ENCODE measurements around the gene PRUNE1. TPM values are rescaled to one million over a fixed set of nuclear protein-coding genes. Genes with fewer than 3 reads are reported as not detected.

PRUNE1 gene
- total and polyA plus RNA-seq, 4 donors = 6.1 to 10.6 (median 9.4) TPM

- WGBS = 87% methylated on average over 2 of the region's 2 CpGs
- H3K9ac ChIP-seq (ENCODE audit: low read depth in 1 of 2, low read length in 2 of 2) = no peak overlapping the region
- TF ChIP-seq SP1 (IDR thresholded peaks at IDR 0.05) = no peak
- TF ChIP-seq JUND (IDR thresholded peaks at IDR 0.05) = no peak
- TF ChIP-seq FOXA1 (IDR thresholded peaks at IDR 0.05) = no peak
- no peak for TF ChIP-seq CTCF (IDR thresholded peaks at IDR 0.05; ENCODE audit: low read depth, low read length, missing input control)
- TF ChIP-seq REST (IDR thresholded peaks at IDR 0.05) = no peak
- no peak for TF ChIP-seq FOXA2 (IDR thresholded peaks at IDR 0.05)
- TF ChIP-seq RAD21 (IDR thresholded peaks at IDR 0.05) = no peak
- no peak for TF ChIP-seq MAX (IDR thresholded peaks at IDR 0.05)
- TF ChIP-seq RXRA (IDR thresholded peaks at IDR 0.05) = no peak
- TF ChIP-seq NR2F2 (IDR thresholded peaks at IDR 0.05) = no peak
- no peak for DNase-seq (ENCODE audit: low spot score)
- H3K4me3 ChIP-seq (ENCODE audit: low read depth in 1 of 3, low read length in 3 of 3) = no peak overlapping the region
- peaks cover 0 to 26% (median 17%) of the 10 kb centered on the region in 4 donors for H3K4me1 ChIP-seq (ENCODE audit: control insufficient read depth in 4 of 4, insufficient read depth in 4 of 4, low read length in 3 of 4)
- H3K27me3 ChIP-seq (ENCODE audit: control insufficient read depth in 4 of 4, insufficient read depth in 4 of 4, low read length in 3 of 4) = no peaks in the 10 kb centered on the region
- no peaks in the 10 kb centered on the region for H3K9me3 ChIP-seq (ENCODE audit: control insufficient read depth in 4 of 4, low read length in 3 of 4)
- peaks cover 4 to 45% (median 40%) of the 10 kb centered on the region in 4 donors for H3K36me3 ChIP-seq (ENCODE audit: control insufficient read depth in 4 of 4, insufficient read depth in 3 of 4, low read depth in 1 of 4, low read length in 3 of 4)
- no peak overlapping the region for H3K27ac ChIP-seq (ENCODE audit: low read depth in 1 of 2, low read length in 2 of 2)
Observed at GRCh38 chr1:151051356-151052009, 43.2 kb downstream of the PRUNE1 start.

GRCh38 chr1:151054971-151055547, 46.8 kb downstream of the PRUNE1 start:
- H3K27ac ChIP-seq (ENCODE audit: low read depth in 1 of 2, low read length in 2 of 2) = no peak overlapping the region
- DNase-seq (ENCODE audit: low spot score) = no peak
- no peaks in the 10 kb centered on the region for H3K9me3 ChIP-seq (ENCODE audit: control insufficient read depth in 4 of 4, low read length in 3 of 4)
- no peak overlapping the region for H3K9ac ChIP-seq (ENCODE audit: low read depth in 1 of 2, low read length in 2 of 2)
- no peaks in the 10 kb centered on the region for H3K27me3 ChIP-seq (ENCODE audit: control insufficient read depth in 4 of 4, insufficient read depth in 4 of 4, low read length in 3 of 4)
- WGBS = 91% methylated on average over 4 of the region's 4 CpGs
- H3K36me3 ChIP-seq (ENCODE audit: control insufficient read depth in 4 of 4, insufficient read depth in 3 of 4, low read depth in 1 of 4, low read length in 3 of 4) = peaks cover 4 to 45% (median 40%) of the 10 kb centered on the region in 4 donors
- H3K4me1 ChIP-seq (ENCODE audit: control insufficient read depth in 4 of 4, insufficient read depth in 4 of 4, low read length in 3 of 4) = peaks cover 3 to 35% (median 24%) of the 10 kb centered on the region in 4 donors
- no peak overlapping the region for H3K4me3 ChIP-seq (ENCODE audit: low read depth in 1 of 3, low read length in 3 of 3)
- no peak for TF ChIP-seq SP1 (IDR thresholded peaks at IDR 0.05)
- no peak for TF ChIP-seq GABPA (IDR thresholded peaks at IDR 0.05 in 1 of 2, conservative IDR thresholded peaks at IDR 0.05 in 1 of 2)
- no peak for TF ChIP-seq NR2F2 (IDR thresholded peaks at IDR 0.05)
- no peak for TF ChIP-seq MAX (IDR thresholded peaks at IDR 0.05)
- TF ChIP-seq RXRA (IDR thresholded peaks at IDR 0.05) = peak in 1 of 2 donors; percentile 41
- TF ChIP-seq FOXA1 (IDR thresholded peaks at IDR 0.05) = no peak
- TF ChIP-seq JUND (IDR thresholded peaks at IDR 0.05) = no peak
- no peak for TF ChIP-seq FOXA2 (IDR thresholded peaks at IDR 0.05)
- no peak for TF ChIP-seq HNF4G (IDR thresholded peaks at IDR 0.05)
- no peak for TF ChIP-seq REST (IDR thresholded peaks at IDR 0.05)
- TF ChIP-seq HNF4A (conservative IDR thresholded peaks at IDR 0.05) = peak; percentile 53 to 73
- TF ChIP-seq RAD21 (IDR thresholded peaks at IDR 0.05) = no peak
- TF ChIP-seq CTCF (IDR thresholded peaks at IDR 0.05; ENCODE audit: low read depth, low read length, missing input control) = no peak
- no peak for TF ChIP-seq ZBTB33 (IDR thresholded peaks at IDR 0.05)

All from liver (tissue), 9 donors.